GM18505 (cell line): ENCODE data around the gene ABCC8.

ENCODE experiments used
- ATAC-seq: cut with Tn5 transposase; IDR thresholded peaks from one replicate; pipeline ENCODE4 v1.9.1; 2021; ENCODE audit not compliant: unreplicated experiment
- POLR2A ChIP-seq: IDR thresholded peaks from 4 replicates; pipeline ENCODE4 v1.6.1; 2011; ENCODE audit warnings: borderline replicate concordance; ENCODE audit not compliant: insufficient read depth, insufficient read length; ENCODE audit errors: extremely low read depth

The ABCC8 gene

GRCh38 chr11:17472467-17472866, 4.2 kb downstream of the ABCC8 start:
- TF ChIP-seq POLR2A, result no peak

GRCh38 chr11:17471501-17471900, 5.1 kb downstream of the ABCC8 start:
- ATAC-seq, result no peak
- TF ChIP-seq POLR2A, result no peak

More at GRCh38 chr11:17472467-17472866, 4.2 kb downstream of the ABCC8 start:
- ATAC-seq, result no peak

- ATAC-seq, result no peak
- no peak for TF ChIP-seq POLR2A
Measured at GRCh38 chr11:17469998-17470397, 6.6 kb downstream of the ABCC8 start.

- no peak for TF ChIP-seq POLR2A
- no peak for ATAC-seq
Measured at GRCh38 chr11:17468122-17468521, 8.5 kb downstream of the ABCC8 start.

GRCh38 chr11:17463546-17464174, 13.0 kb downstream of the ABCC8 start:
- TF ChIP-seq POLR2A, result no peak
- ATAC-seq, result no peak

- no peak for ATAC-seq
Measured at GRCh38 chr11:17462940-17463339, 13.7 kb downstream of the ABCC8 start.

GRCh38 chr11:17460406-17460805, 16.2 kb downstream of the ABCC8 start:
- ATAC-seq, result no peak
- TF ChIP-seq POLR2A, result no peak

More at GRCh38 chr11:17462940-17463339, 13.7 kb downstream of the ABCC8 start:
- no peak for TF ChIP-seq POLR2A

GRCh38 chr11:17459236-17459896, 17.3 kb downstream of the ABCC8 start:
- TF ChIP-seq POLR2A, result no peak
- no peak for ATAC-seq

GRCh38 chr11:17458268-17458667, 18.4 kb downstream of the ABCC8 start:
- no peak for TF ChIP-seq POLR2A
- no peak for ATAC-seq

GRCh38 chr11:17457396-17458173, 19.1 kb downstream of the ABCC8 start:
- no peak for TF ChIP-seq POLR2A

GRCh38 chr11:17452668-17453067, 24.0 kb downstream of the ABCC8 start:
- no peak for ATAC-seq
- no peak for TF ChIP-seq POLR2A

More at GRCh38 chr11:17457396-17458173, 19.1 kb downstream of the ABCC8 start:
- no peak for ATAC-seq

GRCh38 chr11:17449158-17449557, 27.5 kb downstream of the ABCC8 start:
- ATAC-seq, result no peak
- TF ChIP-seq POLR2A, result no peak

GRCh38 chr11:17446482-17446881, 30.2 kb downstream of the ABCC8 start:
- no peak for ATAC-seq
- TF ChIP-seq POLR2A, result no peak
